Measurements from ENCODE around the gene NCEH1. TPM values are rescaled to one million over a fixed set of nuclear protein-coding genes. Genes with fewer than 3 reads are reported as not detected.

NCEH1 gene
- total RNA-seq, 1 experiment from 2014 or later = 45.2 TPM

Other genes with a start within 250 kb of the NCEH1 start
- 2.2 and 3.4 TPM in 2 replicates for gene TNFSF10, start 187.6 kb downstream of the NCEH1 start, total RNA-seq (2014; rRNA removed; shearing (Covaris generic); ENCODE audit: low replicate concordance)
- gene ECT2, start 39.7 kb upstream of the NCEH1 start, total RNA-seq (2014; rRNA removed; shearing (Covaris generic); ENCODE audit: low replicate concordance) = 61.7 and 69.9 TPM in 2 replicates

Data from Caki2 (cell line).